Ammon's horn (tissue), 1 donor: ENCODE data around the gene OLIG1.

ENCODE experiments used
- DNase-seq: peaks from one replicate; pipeline ENCODE4 v3.0.0-alpha.2; 2016; ENCODE audit warnings: low spot score

OLIG1 gene

GRCh38 chr21:33069994-33070743, at the start of gene OLIG1:
Gene OLIG1, plus strand, starts transcription at chr21:33070141. Its CDS starts 106 bp downstream, at chr21:33070247.
- DNase-seq, result peak; percentile 83

- DNase-seq, result no peak
Observed at GRCh38 chr21:33020558-33021100, 49.3 kb upstream of the OLIG1 start.

DNA sequence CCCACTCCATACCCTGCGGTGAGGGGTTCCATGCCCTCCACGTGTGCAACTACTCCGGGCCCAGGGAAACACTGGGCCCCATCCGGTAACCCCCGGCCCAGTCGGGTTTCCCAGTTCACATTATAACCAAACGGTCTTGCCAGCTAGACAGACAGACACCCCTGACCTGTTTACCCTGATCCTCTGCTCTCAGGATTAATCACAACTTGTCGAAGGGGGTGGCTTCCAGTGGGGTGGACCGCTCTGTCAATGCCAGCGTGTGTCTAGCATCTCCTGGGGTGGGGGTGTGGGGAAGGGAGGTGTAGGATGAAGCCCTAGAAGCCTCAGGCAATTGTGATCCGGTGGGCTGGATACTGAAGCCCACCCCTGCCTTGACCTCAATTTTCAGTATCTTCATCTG, 48.8 kb upstream of the OLIG1 start:
- no peak for DNase-seq

- no peak for DNase-seq
Observed at GRCh38 chr21:33021667-33022066, 48.3 kb upstream of the OLIG1 start.

DNA sequence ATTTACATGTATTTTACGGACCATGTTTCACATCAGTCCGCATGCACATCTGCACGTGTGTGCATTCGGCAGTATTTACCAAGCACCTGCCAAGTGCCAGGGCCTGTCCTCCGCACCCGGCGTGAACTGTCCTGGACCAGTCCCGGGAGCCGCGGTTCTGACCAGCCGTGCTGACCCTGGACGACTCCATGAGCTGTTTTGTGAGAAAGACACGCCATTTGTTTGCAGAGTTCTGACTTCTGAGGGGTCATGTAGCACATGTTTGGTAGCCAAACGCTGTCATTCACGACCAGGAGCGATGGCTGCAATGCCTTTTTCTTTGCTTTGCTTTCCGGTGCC, 47.5 kb upstream of the OLIG1 start:
- no peak for DNase-seq

DNA sequence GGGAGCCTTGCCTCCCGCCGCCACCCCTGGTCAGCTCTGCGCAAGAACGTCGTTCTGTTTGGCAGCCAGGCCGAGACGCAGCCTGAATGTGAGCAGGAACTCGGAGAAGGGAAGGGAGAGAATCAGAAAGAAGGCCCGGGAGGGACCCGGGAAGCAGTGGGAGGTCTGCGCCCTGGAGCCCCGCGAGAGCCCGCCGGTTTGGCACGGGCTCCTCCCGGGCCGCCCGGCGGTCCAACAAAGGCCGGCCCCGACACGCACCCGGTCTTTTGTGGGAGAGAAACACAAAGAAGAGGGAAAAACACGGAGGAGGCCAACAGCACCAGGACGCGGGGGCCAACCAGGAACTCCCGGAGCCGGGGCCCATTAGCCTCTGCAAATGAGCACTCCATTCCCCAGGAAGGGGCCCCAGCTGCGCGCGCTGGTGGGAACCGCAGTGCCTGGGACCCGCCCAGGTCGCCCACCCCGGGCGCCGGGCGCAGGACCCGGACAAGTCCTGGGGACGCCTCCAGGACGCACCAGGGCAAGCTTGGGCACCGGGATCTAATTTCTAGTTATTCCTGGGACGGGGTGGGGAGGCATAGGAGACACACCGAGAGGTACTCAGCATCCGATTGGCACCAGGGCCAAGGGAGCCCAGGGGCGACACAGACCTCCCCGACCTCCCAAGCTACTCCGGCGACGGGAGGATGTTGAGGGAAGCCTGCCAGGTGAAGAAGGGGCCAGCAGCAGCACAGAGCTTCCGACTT, 46.9 kb upstream of the OLIG1 start:
- DNase-seq, result no peak

DNA sequence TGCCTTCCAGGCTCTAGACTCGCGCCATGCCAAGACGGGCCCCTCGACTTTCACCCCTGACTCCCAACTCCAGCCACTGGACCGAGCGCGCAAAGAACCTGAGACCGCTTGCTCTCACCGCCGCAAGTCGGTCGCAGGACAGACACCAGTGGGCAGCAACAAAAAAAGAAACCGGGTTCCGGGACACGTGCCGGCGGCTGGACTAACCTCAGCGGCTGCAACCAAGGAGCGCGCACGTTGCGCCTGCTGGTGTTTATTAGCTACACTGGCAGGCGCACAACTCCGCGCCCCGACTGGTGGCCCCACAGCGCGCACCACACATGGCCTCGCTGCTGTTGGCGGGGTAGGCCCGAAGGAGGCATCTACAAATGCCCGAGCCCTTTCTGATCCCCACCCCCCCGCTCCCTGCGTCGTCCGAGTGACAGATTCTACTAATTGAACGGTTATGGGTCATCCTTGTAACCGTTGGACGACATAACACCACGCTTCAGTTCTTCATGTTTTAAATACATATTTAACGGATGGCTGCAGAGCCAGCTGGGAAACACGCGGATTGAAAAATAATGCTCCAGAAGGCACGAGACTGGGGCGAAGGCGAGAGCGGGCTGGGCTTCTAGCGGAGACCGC, 46.3 kb upstream of the OLIG1 start:
- peak; percentile 58 for DNase-seq

DNA sequence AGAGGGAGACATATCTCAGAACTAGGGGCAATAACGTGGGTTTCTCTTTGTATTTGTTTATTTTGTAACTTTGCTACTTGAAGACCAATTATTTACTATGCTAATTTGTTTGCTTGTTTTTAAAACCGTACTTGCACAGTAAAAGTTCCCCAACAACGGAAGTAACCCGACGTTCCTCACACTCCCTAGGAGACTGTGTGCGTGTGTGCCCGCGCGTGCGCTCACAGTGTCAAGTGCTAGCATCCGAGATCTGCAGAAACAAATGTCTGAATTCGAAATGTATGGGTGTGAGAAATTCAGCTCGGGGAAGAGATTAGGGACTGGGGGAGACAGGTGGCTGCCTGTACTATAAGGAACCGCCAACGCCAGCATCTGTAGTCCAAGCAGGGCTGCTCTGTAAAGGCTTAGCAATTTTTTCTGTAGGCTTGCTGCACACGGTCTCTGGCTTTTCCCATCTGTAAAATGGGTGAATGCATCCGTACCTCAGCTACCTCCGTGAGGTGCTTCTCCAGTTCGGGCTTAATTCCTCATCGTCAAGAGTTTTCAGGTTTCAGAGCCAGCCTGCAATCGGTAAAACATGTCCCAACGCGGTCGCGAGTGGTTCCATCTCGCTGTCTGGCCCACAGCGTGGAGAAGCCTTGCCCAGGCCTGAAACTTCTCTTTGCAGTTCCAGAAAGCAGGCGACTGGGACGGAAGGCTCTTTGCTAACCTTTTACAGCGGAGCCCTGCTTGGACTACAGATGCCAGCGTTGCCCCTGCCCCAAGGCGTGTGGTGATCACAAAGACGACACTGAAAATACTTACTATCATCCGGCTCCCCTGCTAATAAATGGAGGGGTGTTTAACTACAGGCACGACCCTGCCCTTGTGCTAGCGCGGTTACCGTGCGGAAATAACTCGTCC, 45.5 kb upstream of the OLIG1 start:
- DNase-seq, result no peak

GRCh38 chr21:33025106-33025488, 44.8 kb upstream of the OLIG1 start:
- peak; percentile 75 for DNase-seq

- peak; percentile 96 for DNase-seq
Observed at GRCh38 chr21:33025489-33026442, 44.2 kb upstream of the OLIG1 start, which contains the start of gene OLIG2. Gene OLIG2, plus strand, starts transcription at chr21:33025935. Its CDS starts 928 bp downstream, at chr21:33026863.

DNA sequence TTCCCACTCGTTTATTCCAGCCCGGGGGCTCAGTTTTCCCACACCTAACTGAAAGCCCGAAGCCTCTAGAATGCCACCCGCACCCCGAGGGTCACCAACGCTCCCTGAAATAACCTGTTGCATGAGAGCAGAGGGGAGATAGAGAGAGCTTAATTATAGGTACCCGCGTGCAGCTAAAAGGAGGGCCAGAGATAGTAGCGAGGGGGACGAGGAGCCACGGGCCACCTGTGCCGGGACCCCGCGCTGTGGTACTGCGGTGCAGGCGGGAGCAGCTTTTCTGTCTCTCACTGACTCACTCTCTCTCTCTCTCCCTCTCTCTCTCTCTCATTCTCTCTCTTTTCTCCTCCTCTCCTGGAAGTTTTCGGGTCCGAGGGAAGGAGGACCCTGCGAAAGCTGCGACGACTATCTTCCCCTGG, 43.5 kb upstream of the OLIG1 start:
- no peak for DNase-seq

DNA sequence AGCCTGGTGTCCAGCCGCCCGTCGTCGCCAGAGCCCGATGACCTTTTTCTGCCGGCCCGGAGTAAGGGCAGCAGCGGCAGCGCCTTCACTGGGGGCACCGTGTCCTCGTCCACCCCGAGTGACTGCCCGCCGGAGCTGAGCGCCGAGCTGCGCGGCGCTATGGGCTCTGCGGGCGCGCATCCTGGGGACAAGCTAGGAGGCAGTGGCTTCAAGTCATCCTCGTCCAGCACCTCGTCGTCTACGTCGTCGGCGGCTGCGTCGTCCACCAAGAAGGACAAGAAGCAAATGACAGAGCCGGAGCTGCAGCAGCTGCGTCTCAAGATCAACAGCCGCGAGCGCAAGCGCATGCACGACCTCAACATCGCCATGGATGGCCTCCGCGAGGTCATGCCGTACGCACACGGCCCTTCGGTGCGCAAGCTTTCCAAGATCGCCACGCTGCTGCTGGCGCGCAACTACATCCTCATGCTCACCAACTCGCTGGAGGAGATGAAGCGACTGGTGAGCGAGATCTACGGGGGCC, 43.0 kb upstream of the OLIG1 start:
- DNase-seq, result no peak

DNA sequence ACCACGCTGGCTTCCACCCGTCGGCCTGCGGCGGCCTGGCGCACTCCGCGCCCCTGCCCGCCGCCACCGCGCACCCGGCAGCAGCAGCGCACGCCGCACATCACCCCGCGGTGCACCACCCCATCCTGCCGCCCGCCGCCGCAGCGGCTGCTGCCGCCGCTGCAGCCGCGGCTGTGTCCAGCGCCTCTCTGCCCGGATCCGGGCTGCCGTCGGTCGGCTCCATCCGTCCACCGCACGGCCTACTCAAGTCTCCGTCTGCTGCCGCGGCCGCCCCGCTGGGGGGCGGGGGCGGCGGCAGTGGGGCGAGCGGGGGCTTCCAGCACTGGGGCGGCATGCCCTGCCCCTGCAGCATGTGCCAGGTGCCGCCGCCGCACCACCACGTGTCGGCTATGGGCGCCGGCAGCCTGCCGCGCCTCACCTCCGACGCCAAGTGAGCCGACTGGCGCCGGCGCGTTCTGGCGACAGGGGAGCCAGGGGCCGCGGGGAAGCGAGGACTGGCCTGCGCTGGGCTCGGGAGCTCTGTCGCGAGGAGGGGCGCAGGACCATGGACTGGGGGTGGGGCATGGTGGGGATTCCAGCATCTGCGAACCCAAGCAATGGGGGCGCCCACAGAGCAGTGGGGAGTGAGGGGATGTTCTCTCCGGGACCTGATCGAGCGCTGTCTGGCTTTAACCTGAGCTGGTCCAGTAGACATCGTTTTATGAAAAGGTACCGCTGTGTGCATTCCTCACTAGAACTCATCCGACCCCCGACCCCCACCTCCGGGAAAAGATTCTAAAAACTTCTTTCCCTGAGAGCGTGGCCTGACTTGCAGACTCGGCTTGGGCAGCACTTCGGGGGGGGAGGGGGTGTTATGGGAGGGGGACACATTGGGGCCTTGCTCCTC, 42.3 kb upstream of the OLIG1 start:
- no peak for DNase-seq

DNA sequence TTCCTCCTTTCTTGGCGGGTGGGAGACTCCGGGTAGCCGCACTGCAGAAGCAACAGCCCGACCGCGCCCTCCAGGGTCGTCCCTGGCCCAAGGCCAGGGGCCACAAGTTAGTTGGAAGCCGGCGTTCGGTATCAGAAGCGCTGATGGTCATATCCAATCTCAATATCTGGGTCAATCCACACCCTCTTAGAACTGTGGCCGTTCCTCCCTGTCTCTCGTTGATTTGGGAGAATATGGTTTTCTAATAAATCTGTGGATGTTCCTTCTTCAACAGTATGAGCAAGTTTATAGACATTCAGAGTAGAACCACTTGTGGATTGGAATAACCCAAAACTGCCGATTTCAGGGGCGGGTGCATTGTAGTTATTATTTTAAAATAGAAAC, 41.7 kb upstream of the OLIG1 start:
- DNase-seq, result no peak

GRCh38 chr21:33028773-33029384, 41.1 kb upstream of the OLIG1 start:
- peak; percentile 41 for DNase-seq

DNA sequence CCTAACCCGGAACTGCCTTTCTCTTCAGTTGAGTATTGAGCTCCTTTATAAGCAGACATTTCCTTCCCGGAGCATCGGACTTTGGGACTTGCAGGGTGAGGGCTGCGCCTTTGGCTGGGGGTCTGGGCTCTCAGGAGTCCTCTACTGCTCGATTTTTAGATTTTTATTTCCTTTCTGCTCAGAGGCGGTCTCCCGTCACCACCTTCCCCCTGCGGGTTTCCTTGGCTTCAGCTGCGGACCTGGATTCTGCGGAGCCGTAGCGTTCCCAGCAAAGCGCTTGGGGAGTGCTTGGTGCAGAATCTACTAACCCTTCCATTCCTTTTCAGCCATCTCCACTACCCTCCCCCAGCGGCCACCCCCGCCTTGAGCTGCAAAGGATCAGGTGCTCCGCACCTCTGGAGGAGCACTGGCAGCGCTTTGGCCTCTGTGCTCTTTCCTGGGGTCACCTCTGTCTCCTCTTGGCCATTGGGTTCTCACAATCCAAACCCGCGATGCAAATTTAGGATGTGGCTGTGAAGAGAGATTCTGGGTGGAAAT, 40.5 kb upstream of the OLIG1 start:
- no peak for DNase-seq

DNA sequence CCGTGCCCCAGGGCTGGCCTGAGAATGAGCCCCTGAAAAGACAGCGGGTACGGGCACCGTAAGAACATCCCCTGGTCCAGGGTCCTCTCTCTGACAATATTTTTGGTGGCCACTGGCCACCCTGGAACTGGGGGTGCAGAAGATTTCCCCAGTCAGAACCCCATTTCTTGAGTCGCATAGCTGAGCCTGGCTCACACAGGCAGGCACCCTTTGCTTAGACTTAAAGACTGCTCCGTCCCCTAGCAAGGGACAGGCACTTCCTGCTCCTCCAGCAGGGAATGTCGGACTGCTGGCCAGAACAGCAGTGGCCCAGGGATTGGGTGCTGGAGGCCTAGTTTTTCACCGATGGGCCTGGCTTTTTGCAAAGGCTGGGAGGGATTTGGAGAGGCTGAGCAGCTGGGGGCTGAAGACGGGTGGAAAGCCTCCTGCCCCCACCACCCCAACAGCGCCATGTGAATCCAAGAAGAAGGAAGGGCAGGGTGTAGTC, 39.9 kb upstream of the OLIG1 start:
- no peak for DNase-seq

DNA sequence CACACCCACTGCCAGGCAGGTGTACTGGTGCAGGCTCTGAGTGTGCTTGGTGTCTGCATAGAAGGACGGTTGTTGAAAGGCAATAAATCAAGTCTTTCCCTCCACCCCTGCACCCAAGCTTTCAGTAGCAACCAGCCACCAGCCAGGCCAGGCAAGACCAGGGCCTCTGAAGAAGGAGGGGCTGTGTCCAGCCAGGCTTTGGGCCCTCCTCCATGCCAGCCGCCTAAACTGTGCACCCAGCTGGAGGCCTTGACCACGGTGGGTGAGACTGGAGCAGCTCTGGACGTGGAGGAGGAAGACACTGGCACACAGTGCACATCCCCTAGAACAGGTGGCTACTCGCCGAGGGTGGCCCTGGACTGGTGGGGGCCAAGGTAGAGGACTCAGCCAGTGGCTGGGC, 39.3 kb upstream of the OLIG1 start:
- no peak for DNase-seq
